ENCODE results near the gene ACO1.

DNA sequence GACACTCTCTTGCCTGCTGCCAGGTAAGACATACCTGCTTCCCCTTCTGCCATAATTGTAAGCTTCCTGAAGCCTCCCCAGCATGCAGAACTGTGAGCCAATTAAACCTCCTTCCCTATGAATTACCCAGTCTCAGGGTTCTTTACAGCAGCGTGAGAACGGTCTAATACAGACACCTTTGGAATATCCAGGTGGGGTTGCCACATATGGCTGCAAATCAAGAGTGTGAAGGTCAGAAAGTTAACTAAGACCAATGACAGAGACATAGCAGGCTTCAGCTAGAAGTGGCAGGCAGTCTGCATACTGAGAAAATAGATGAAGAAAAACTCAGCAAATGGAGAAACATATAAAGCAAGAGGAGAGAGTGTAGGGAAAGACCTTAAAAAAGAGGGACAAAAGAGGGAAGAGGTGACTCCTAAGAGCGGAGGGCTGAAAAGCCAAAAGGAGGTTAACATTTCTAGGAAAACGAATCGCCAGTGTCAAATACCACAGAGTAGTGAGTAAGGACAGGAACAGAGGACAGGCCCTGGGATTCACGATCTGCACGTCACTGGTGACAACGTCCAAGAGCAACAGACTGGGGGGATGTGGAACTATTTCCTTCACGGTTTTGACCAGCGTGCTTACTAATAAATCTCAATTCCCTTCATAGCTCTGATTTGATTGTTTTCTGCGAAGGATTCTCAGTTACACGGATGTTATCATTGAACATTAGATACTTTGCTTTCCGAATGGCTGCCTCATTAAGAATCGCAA, 1.7 kb upstream of the ACO1 start:
- TF ChIP-seq CTCF (conservative IDR thresholded peaks at IDR 0.05; ENCODE audit: low read length) (no peak), EZH2phosphoT487 (IDR thresholded peaks at IDR 0.05; ENCODE audit: borderline replicate concordance, low read depth, low read length) (no peak)
